KG1 (cell line): ENCODE measurements around the gene SLIRP.
"Not testable (repeated sequence)": the region's sequence is repeated elsewhere in the genome, so short reads cannot be mapped to it uniquely, and the experiment has no call there.

Source experiments
- DNase-seq: peaks from one replicate; lab custom pipeline; 2025; lab: John Stamatoyannopoulos, UW

The SLIRP gene

GRCh38 chr14:77707724-77708408, at the start of gene SLIRP, which contains the start of gene ALKBH1:
Gene SLIRP (plus strand): TSS chr14:77708103. CDS start chr14:77708112, 9 bp downstream.
Gene ALKBH1 (minus strand): TSS chr14:77708023. CDS start chr14:77708004, 19 bp downstream.
- DNase-seq = peak; percentile 88

GRCh38 chr14:77659831-77660230, 48.1 kb upstream of the SLIRP start:
- DNase-seq = no peak

- DNase-seq = no peak
These were observed 47.1 kb upstream of the SLIRP start for GRCh38 chr14:77660754-77661153.

- DNase-seq = not testable (repeated sequence)
These were observed 46.3 kb upstream of the SLIRP start for GRCh38 chr14:77661562-77661961.

- DNase-seq = no peak
These were observed 44.6 kb upstream of the SLIRP start for GRCh38 chr14:77663293-77663692.

GRCh38 chr14:77667331-77667730, 40.6 kb upstream of the SLIRP start:
- no peak for DNase-seq

GRCh38 chr14:77673193-77673592, 34.7 kb upstream of the SLIRP start:
- no peak for DNase-seq

- no peak for DNase-seq
These were observed 33.0 kb upstream of the SLIRP start for GRCh38 chr14:77674931-77675330.

- DNase-seq = no peak
These were observed 26.4 kb upstream of the SLIRP start for GRCh38 chr14:77681196-77682157.

GRCh38 chr14:77682158-77682553, 25.7 kb upstream of the SLIRP start:
- no peak for DNase-seq

GRCh38 chr14:77691259-77691658, 16.6 kb upstream of the SLIRP start:
- no peak for DNase-seq

- peak; percentile 59 for DNase-seq
These were observed 564 bp upstream of the SLIRP start for GRCh38 chr14:77707355-77707723.

- DNase-seq = no peak
These were observed 846 bp downstream of the SLIRP start for GRCh38 chr14:77708749-77709148.

- DNase-seq = no peak
These were observed 1.5 kb downstream of the SLIRP start for GRCh38 chr14:77709412-77709811.

GRCh38 chr14:77710364-77710763, 2.5 kb downstream of the SLIRP start:
- no peak for DNase-seq

GRCh38 chr14:77714926-77715325, 7.0 kb downstream of the SLIRP start:
- no peak for DNase-seq

GRCh38 chr14:77717608-77718305, 9.9 kb downstream of the SLIRP start:
- no peak for DNase-seq

- DNase-seq = no peak
These were observed 13.5 kb downstream of the SLIRP start for GRCh38 chr14:77721437-77721836.

GRCh38 chr14:77722301-77722700, 14.4 kb downstream of the SLIRP start:
- no peak for DNase-seq

- no peak for DNase-seq
These were observed 23.1 kb downstream of the SLIRP start for GRCh38 chr14:77730976-77731497.

GRCh38 chr14:77738559-77739250, 30.8 kb downstream of the SLIRP start:
- DNase-seq = no peak

- DNase-seq = no peak
These were observed 33.5 kb downstream of the SLIRP start for GRCh38 chr14:77741438-77741837.
